IMR-90 (cell line): ENCODE data around the gene NKAIN4. TPM values are rescaled to one million over a fixed set of nuclear protein-coding genes. Genes with fewer than 3 reads are reported as not detected.
"Not testable (repeated sequence)": the region's sequence is repeated elsewhere in the genome, so short reads cannot be mapped to it uniquely, and the experiment has no call there.

Experiments
- ATAC-seq: fragments of 200-7000 bp; cut with Tn5 transposase; 2 replicates; pipeline ENCODE4 v1.9.1; 2020; ENCODE audit warnings: low read depth, mild to moderate bottlenecking, moderate library complexity
- BruUV-seq: library from RNA; stranded (reverse); fragments of 400-500 nt; replicated peaks from 2 replicates; lab custom pipeline; 2021; lab: Mats Ljungman, UMichigan
- CTCF ChIA-PET: fragments of 300-600 bp; formaldehyde crosslinking; extraction: SDS; loops from one replicate; lab custom pipeline; 2021; ENCODE audit warnings: antibody characterized with exemption; lab: Yijun Ruan, JAX
- POLR2A ChIA-PET: fragments of 300-600 bp; sonication (Branson Sonifier 250); formaldehyde crosslinking; loops from one replicate; lab custom pipeline; 2022; ENCODE audit warnings: antibody characterized with exemption; ENCODE audit not compliant: unreplicated experiment; lab: Charles Lee
- DNase-seq: peaks from one replicate; pipeline ENCODE4 v3.0.0; 2013
- H2AFZ ChIP-seq: replicated peaks from 2 replicates; pipeline ENCODE3; 2013; ENCODE audit warnings: low read length, mild to moderate bottlenecking; ENCODE audit not compliant: poor library complexity
- H2AK5ac ChIP-seq: 2 replicates; pipeline ENCODE4 v1.6.1; 2013; ENCODE audit warnings: low read depth, low read length, inconsistent platforms
- H2AK9ac ChIP-seq: replicated peaks from 2 replicates; pipeline ENCODE3; 2013; ENCODE audit warnings: mild to moderate bottlenecking, low read depth, low read length, moderate library complexity; ENCODE audit not compliant: poor library complexity
- H2BK120ac ChIP-seq: 2 replicates; pipeline ENCODE4 v1.6.1; 2013; ENCODE audit warnings: low read depth, low read length, inconsistent platforms
- H2BK15ac ChIP-seq: 3 replicates; pipeline ENCODE4 v1.6.1; 2013; ENCODE audit warnings: low read depth, low read length, inconsistent platforms
- H2BK20ac ChIP-seq: 2 replicates; pipeline ENCODE4 v1.6.1; 2013; ENCODE audit warnings: low read depth, mild to moderate bottlenecking, inconsistent platforms, low read length, moderate library complexity
- H2BK5ac ChIP-seq: 2 replicates; pipeline ENCODE4 v1.6.1; 2013; ENCODE audit warnings: mild to moderate bottlenecking, low read depth, low read length, inconsistent platforms; ENCODE audit not compliant: poor library complexity, severe bottlenecking
- H3K14ac ChIP-seq: replicated peaks from 2 replicates; pipeline ENCODE4 v1.6.1; 2013; ENCODE audit warnings: low read depth, low read length, inconsistent platforms
- H3K18ac ChIP-seq: 2 replicates; pipeline ENCODE4 v1.6.1; 2013; ENCODE audit warnings: low read depth, low read length, control low read depth
- H3K23ac ChIP-seq: 2 replicates; pipeline ENCODE4 v1.6.1; 2013; ENCODE audit warnings: low read depth, low read length, inconsistent platforms
- H3K27ac ChIP-seq: 2 replicates; pipeline ENCODE4 v1.5.1; 2013; ENCODE audit warnings: mild to moderate bottlenecking, control low read depth, low read length; ENCODE audit not compliant: insufficient read depth
- H3K27me3 ChIP-seq: 2 replicates; pipeline ENCODE4 v1.6.1; 2013; ENCODE audit warnings: low read length; ENCODE audit not compliant: control insufficient read depth, insufficient read depth
- H3K36me3 ChIP-seq: 2 replicates; pipeline ENCODE4 v1.6.1; 2013; ENCODE audit warnings: low read length, mixed read lengths; ENCODE audit not compliant: control insufficient read depth, insufficient read depth
- H3K4ac ChIP-seq: 2 replicates; pipeline ENCODE4 v1.6.1; 2013; ENCODE audit warnings: low read depth, low read length, inconsistent platforms
- H3K4me1 ChIP-seq: 2 replicates; pipeline ENCODE4 v1.6.1; 2013; ENCODE audit warnings: low read length, mixed read lengths; ENCODE audit not compliant: control insufficient read depth, insufficient read depth
- H3K4me2 ChIP-seq: 2 replicates; pipeline ENCODE4 v1.6.1; 2013; ENCODE audit warnings: low read depth, mild to moderate bottlenecking, control low read depth, low read length, moderate library complexity
- H3K4me3 ChIP-seq: 2 replicates; pipeline ENCODE4 v1.5.1; 2013; ENCODE audit warnings: low read depth, mild to moderate bottlenecking, control low read depth, low read length, moderate library complexity; ENCODE audit not compliant: insufficient read depth
- H3K56ac ChIP-seq: 2 replicates; pipeline ENCODE4 v1.6.1; 2013; ENCODE audit warnings: low read length, inconsistent platforms; ENCODE audit not compliant: insufficient read depth; ENCODE audit errors: extremely low read depth
- H3K79me1 ChIP-seq, 2 experiments: 2 replicates each; pipeline ENCODE4 v1.6.1; 2013; ENCODE audit warnings: low read length in 2 of 2, inconsistent platforms in 1 of 2, low read depth in 1 of 2
- H3K9ac ChIP-seq: 2 replicates; pipeline ENCODE4 v1.6.1; 2013; ENCODE audit warnings: low read depth, low read length, control low read depth
- H3K9me1 ChIP-seq: 2 replicates; pipeline ENCODE4 v1.6.1; 2013; ENCODE audit warnings: low read length, inconsistent platforms; ENCODE audit not compliant: insufficient read depth
- H3K9me3 ChIP-seq: 2 replicates; pipeline ENCODE4 v1.6.1; 2013; ENCODE audit warnings: low read length; ENCODE audit not compliant: control insufficient read depth, insufficient read depth
- H4K20me1 ChIP-seq: 2 replicates; pipeline ENCODE4 v1.6.1; 2013; ENCODE audit warnings: low read length, inconsistent platforms; ENCODE audit not compliant: insufficient read depth
- H4K5ac ChIP-seq: 2 replicates; pipeline ENCODE4 v1.6.1; 2013; ENCODE audit warnings: mild to moderate bottlenecking, low read depth, low read length, control low read depth
- H4K8ac ChIP-seq, 2 experiments: 2 replicates each; pipeline ENCODE4 v1.6.1; 2013; ENCODE audit warnings: low read depth in 2 of 2, low read length in 2 of 2, control low read depth in 1 of 2, inconsistent platforms in 1 of 2
- H4K91ac ChIP-seq: 2 replicates; pipeline ENCODE4 v1.6.1; 2013; ENCODE audit warnings: low read depth, low read length, inconsistent platforms; ENCODE audit not compliant: insufficient read depth
- WGBS, 2 experiments: methylation state at CpG; one replicate each; pipeline versions ENCODE4 v1.1.5 to v1.1.7; 2013; ENCODE audit warnings: missing lambda C conversion rate in 2 of 2; ENCODE audit not compliant: insufficient read length in 1 of 2; ENCODE audit errors: extremely low coverage in 2 of 2; 5-methylcytosine and 5-hydroxymethylcytosine counted together
- dilution Hi-C: fragments of 300-500 bp; cut with HindIII; formaldehyde crosslinking; loops from one replicate; pipeline ENCODE4 v1.14.3; 2018; ENCODE audit warnings: low sequenced_read_pairs; ENCODE audit not compliant: unreplicated experiment
- in situ Hi-C: fragments of 300-500 bp; cut with MboI; formaldehyde crosslinking; loops from 3 replicates; pipeline ENCODE4 v1.14.3; 2019; ENCODE audit warnings: low sequenced_read_pairs, inconsistent platforms, mixed read lengths
- intact Hi-C: fragments of 100-400 bp; cut with micrococcal nuclease; formaldehyde crosslinking; loops from 2 replicates; pipeline ENCODE4 v1.10.0; 2022
- polyA plus RNA-seq, 3 experiments: library from polyadenylated mRNA; depleted of rRNA; stranded (reverse); fragments of >200 nt; gene quantifications; 2 replicates each; pipeline ENCODE4 v1.2.3, GENCODE V29; 2012; ENCODE audit warnings: low replicate concordance in 1 of 3
- total RNA-seq: library from RNA; depleted of rRNA; stranded (reverse); fragments of >200 nt; gene quantifications from 2 replicates; pipeline ENCODE4 v1.2.3, GENCODE V29; 2012

The NKAIN4 gene
- total and polyA plus RNA-seq, 2 of the 4 experiments (the other 2 are of a cell fraction): not detected

- H3K9ac ChIP-seq, H3K79me1 ChIP-seq, H3K18ac ChIP-seq, H3K56ac ChIP-seq, H3K4me2 ChIP-seq, ATAC-seq, H2BK15ac ChIP-seq, in situ Hi-C loops, POLR2A ChIA-PET, H3K23ac ChIP-seq, H3K4me3 ChIP-seq, DNase-seq, H3K4ac ChIP-seq, H4K5ac ChIP-seq, H3K14ac ChIP-seq, H2AK5ac ChIP-seq, dilution Hi-C loops, H3K9me3 ChIP-seq, H2BK20ac ChIP-seq, H3K27ac ChIP-seq, H4K8ac ChIP-seq, CTCF ChIA-PET, H4K91ac ChIP-seq, H2BK5ac ChIP-seq, H3K9me1 ChIP-seq, BruUV-seq, H2AK9ac ChIP-seq, H3K36me3 ChIP-seq, H2AFZ ChIP-seq, H2BK120ac ChIP-seq: not testable (repeated sequence)
- intact Hi-C loops: loop anchor here (5.0 kb wide), 1 partner anchor 161 kb away; no protein-coding TSS in a partner anchor
- Histone ChIP-seq H4K20me1 (peaks cover 15% of the 10 kb centered on the region; the same call in 1 of the 2 replicates), H3K4me1 (peaks cover 13% of the 10 kb centered on the region), H3K27me3 (peaks cover 28% of the 10 kb centered on the region)
- 63% methylated on average over 4 of the region's 12 CpGs; no CpG with 5 or more reads in 1 of the 2 experiments for WGBS, 2 experiments
Measured at GRCh38 chr20:63221400-63222053, 32.7 kb downstream of the NKAIN4 start.
